Activated naive CD8-positive, alpha-beta T cell treated with anti-CD3 and anti-CD28 coated beads, Interleukin-2, amount 50 U/mL, for 16 hours (primary cell): ENCODE results near the gene TDRD12.
A peak's percentile ranks its signal among the peaks of the same experiment; 100 is the strongest.
"Not testable (repeated sequence)": the region's sequence is repeated elsewhere in the genome, so short reads cannot be mapped to it uniquely, and the experiment has no call there.

Source experiments
- DNase-seq: peaks from one replicate; pipeline ENCODE4 v3.0.0-alpha.2; 2020; ENCODE audit warnings: low read depth, low spot score

Gene TDRD12

GRCh38 chr19:32691952-32692726, 27.4 kb upstream of the TDRD12 start:
- DNase-seq, result no peak

GRCh38 chr19:32692727-32693061, 26.9 kb upstream of the TDRD12 start:
- DNase-seq, result no peak

DNA sequence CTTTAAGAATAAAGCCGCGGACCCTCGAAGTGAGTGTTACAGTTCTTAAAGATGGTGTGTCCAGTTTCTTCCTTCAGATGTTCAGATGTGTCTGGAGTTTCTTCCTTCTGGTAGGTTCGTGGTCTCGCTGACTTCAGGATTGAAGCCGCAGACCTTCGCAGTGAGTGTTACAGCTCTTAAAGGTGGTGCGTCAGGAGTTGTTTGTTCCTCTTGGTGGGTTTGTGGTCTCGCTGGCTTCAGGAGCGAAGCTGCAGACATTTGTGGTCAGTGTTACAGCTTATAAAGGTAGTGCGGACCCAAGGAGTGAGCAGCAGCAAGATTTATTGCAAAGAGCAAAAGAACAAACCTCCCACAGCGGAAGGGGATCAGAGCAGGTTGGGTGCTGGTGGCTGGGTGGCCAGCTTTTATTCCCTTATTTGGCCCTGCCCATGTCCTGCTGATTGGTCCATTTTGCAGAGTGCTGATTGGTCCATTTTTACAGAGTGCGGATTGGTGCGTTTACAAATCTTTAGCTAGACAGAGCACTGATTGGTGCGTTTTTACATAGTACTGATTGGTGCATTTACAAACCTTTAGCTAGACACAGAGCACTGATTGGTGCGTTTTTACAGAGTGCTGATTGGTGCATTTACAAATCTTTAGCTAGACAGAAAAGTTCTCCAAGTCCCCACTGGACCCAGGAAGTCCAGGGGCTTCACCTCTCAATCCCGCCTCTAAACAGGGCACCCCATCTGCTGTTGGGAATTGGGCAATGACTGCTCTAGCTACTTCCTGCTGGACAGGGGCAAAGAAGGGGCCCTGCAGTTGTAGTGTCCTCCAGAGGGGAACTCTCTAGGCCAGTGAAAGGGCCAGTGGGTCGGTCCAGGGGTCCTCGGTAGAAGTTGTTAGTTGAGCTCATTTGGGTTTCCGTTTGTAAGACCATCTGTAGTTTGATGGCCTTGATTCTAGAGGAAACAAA, 26.1 kb upstream of the TDRD12 start:
- peak; percentile 19 for DNase-seq

GRCh38 chr19:32694316-32694715, 25.3 kb upstream of the TDRD12 start:
- DNase-seq, result not testable (repeated sequence)

GRCh38 chr19:32694851-32695250, 24.7 kb upstream of the TDRD12 start:
- not testable (repeated sequence) for DNase-seq

GRCh38 chr19:32695506-32695905, 24.1 kb upstream of the TDRD12 start:
- not testable (repeated sequence) for DNase-seq

- DNase-seq, result not testable (repeated sequence)
These were observed 22.8 kb upstream of the TDRD12 start for GRCh38 chr19:32696771-32697170.

DNA sequence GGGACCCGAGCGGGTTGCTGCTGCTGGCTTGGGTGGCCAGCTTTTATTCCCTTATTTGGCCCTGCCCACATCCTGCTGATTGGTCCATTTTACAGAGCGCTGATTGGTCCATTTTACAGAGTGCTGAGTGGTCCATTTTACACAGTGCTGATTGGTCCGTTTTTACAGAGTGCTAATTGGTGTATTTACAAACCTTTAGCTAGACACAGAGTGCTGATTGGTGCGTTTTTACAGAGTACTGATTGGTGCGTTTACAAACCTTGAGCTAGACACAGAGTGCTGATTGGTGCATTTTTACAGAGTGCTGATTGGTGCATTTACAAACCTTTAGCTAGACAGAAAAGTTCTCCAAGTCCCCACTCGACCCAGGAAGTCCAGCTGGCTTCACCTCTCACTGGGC, 19.4 kb upstream of the TDRD12 start:
- DNase-seq, result not testable (repeated sequence)

GRCh38 chr19:32702010-32702409, 17.6 kb upstream of the TDRD12 start:
- no peak for DNase-seq

DNA sequence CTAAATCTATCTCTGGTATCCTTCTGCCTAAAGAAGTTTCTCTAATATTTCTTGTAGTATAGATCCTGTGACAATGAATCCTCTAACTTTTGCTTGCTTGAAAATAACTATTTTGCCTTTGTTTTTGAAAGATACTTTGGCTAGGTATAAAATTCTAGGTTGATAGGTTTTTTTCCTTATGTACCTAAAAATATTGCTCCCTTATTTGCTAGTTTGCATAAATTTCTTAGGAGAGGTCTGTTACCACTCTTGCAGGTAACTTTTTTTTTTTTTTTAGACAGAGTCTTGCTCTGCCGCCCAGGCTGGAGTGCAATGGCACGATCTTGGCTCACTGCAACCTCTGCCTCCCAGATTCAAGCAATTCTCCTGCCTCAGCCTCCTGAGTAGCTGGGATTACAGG, 15.6 kb upstream of the TDRD12 start:
- not testable (repeated sequence) for DNase-seq

GRCh38 chr19:32708457-32708856, 11.1 kb upstream of the TDRD12 start:
- DNase-seq, result no peak

DNA sequence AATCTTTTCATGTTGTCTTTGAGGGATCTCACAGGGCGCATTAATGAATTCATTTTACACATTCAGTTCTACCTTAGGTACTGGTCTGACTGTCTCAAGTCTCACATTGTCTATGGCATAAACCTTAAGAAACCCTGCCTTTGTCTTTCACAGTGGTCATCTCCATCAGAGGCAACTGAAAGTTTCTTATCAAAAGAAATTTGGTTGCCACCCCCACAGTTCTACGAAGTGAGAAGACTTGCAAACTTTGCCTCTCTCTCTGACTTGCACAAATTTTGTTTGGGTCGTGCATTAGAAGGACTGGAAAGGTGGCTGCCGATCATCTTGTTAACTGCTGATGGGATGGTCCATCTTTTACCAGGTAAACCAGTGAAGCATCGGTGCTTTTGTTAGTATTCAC, 10.5 kb upstream of the TDRD12 start:
- DNase-seq, result no peak

GRCh38 chr19:32711747-32712146, 7.8 kb upstream of the TDRD12 start:
- no peak for DNase-seq

GRCh38 chr19:32716203-32716602, 3.4 kb upstream of the TDRD12 start:
- not testable (repeated sequence) for DNase-seq

GRCh38 chr19:32717496-32717895, 2.1 kb upstream of the TDRD12 start:
- no peak for DNase-seq

- no peak for DNase-seq
These were observed 1.3 kb upstream of the TDRD12 start for GRCh38 chr19:32718286-32718685.

- DNase-seq, result no peak
These were observed 809 bp downstream of the TDRD12 start for GRCh38 chr19:32720216-32720935.

GRCh38 chr19:32720936-32721250, 1.3 kb downstream of the TDRD12 start:
- no peak for DNase-seq

- no peak for DNase-seq
These were observed 16.4 kb downstream of the TDRD12 start for GRCh38 chr19:32735936-32736335.

- no peak for DNase-seq
These were observed 23.5 kb downstream of the TDRD12 start for GRCh38 chr19:32743021-32743420.

DNA sequence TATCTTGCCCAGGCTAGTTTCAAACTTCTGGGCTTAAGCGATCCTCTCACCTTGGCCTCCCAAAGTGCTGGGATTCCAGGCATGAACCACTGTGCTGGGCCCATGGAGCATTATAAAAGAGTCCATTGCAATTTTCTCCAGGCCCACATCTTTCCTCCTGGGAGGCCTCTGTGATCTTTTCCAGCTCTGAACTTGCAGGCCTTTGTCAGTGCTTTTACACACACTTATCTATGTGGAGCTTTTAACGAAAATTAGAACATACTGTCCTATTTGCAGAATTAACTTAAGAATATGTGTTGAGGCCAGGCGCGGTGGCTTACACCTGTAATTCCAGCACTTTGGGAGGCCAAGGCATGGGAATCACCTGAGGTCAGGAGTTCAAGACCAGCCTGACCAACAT, 23.9 kb downstream of the TDRD12 start:
- DNase-seq, result no peak
